ENCODE measurements around the gene MRPL49.

Gene MRPL49

DNA sequence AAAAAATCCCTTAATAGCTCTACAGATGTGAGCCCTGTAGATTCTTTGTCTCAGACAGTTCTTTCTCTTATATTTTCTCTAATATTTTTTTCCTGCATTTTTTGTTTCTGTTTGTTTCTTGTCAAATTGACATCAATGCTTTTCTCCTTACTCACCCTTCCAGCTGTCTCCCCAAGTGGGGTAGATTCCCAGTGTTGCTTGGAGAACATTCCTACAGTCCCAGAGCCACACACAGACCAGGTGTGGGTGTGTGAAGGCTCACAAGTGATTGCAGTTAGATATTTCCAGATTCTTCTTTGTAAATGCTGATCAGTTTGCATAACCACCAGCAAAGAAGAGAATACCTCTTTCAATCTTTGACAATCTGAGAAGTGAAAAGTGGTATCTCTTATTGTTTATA, 18.6 kb upstream of the MRPL49 start:
- no peak overlapping the region for H3K4me3 ChIP-seq (ENCODE audit: low read depth, low read length)
- TF ChIP-seq, protein P1, sequence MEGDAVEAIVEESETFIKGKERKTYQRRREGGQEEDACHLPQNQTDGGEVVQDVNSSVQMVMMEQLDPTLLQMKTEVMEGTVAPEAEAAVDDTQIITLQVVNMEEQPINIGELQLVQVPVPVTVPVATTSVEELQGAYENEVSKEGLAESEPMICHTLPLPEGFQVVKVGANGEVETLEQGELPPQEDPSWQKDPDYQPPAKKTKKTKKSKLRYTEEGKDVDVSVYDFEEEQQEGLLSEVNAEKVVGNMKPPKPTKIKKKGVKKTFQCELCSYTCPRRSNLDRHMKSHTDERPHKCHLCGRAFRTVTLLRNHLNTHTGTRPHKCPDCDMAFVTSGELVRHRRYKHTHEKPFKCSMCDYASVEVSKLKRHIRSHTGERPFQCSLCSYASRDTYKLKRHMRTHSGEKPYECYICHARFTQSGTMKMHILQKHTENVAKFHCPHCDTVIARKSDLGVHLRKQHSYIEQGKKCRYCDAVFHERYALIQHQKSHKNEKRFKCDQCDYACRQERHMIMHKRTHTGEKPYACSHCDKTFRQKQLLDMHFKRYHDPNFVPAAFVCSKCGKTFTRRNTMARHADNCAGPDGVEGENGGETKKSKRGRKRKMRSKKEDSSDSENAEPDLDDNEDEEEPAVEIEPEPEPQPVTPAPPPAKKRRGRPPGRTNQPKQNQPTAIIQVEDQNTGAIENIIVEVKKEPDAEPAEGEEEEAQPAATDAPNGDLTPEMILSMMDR (IDR thresholded peaks at IDR 0.05; ENCODE audit: low read depth, low read length) = no peak

DNA sequence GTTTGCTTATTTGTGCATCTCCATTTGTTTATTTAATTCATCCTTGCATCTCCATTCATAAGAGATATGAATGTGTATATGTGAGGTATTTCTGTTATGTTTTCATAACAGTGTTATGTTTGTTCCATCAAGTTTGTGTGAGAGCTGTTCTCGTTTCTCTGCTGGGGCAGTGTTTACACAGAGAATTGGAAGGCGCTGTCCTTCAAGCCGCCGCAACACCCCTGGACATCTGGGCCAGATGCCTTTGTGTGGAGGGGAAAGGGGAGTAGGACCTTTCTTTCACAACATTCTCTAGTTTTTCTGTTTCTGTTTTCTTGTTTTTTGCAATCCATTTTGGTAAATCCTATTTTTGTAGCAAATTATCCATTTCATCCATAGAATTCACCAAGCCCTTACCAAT, 17.5 kb upstream of the MRPL49 start:
- no peak overlapping the region for H3K4me3 ChIP-seq (ENCODE audit: low read depth, low read length)
- TF ChIP-seq, protein P1 (IDR thresholded peaks at IDR 0.05; ENCODE audit: low read depth, low read length) = no peak

DNA sequence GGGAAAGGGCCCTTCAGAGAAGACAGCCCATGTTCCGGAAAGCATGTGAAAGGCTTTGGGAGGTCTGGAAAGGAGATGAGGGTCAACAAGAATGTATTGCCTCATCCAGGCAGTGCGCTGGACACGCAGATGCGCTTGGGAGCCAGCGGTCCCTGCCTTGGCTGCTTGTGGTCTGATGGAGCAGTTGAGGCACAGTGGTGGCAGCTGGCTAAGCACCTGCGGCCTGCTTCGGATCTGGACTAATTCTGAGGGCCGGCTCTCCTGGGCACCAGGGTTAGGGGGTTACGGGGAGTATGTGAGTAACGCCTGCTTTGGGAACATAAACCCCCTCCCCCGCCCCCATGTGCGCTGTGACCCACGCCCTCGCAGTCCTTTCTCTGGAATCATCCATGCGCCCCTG, 15.0 kb upstream of the MRPL49 start:
- H3K4me3 ChIP-seq (ENCODE audit: low read depth, low read length) = no peak overlapping the region
- TF ChIP-seq, protein P1 (IDR thresholded peaks at IDR 0.05; ENCODE audit: low read depth, low read length) = no peak

DNA sequence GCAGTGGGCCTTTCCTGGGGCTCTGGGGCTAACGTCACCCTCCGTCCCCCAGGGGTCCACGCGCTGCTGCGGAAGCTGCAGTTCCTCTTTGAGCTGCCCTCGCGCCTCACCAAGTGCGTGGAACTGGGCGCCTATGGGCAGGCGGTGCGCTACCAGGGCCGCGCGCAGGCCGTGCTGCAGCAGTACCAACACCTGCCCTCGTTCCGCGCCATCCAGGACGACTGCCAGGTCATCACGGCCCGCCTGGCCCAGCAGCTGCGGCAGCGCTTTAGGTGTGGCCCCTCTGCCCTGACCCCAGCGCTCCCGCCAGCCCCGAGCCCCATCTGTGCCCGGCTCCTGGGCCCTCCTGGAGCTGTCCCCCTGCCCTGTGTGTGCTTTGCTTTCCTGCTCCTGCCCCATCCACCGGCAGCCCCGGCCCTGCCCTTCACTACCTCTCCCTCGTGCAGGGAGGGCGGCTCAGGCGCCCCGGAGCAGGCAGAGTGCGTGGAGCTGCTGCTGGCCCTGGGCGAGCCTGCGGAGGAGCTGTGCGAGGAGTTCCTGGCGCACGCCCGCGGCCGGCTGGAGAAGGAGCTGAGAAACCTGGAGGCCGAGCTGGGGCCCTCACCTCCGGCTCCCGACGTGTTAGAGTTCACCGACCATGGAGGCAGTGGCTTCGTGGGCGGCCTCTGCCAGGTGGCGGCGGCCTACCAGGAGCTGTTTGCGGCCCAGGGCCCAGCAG, 14.2 kb upstream of the MRPL49 start:
- TF ChIP-seq, protein P1 (IDR thresholded peaks at IDR 0.05; ENCODE audit: low read depth, low read length) = no peak
- no peak overlapping the region for H3K4me3 ChIP-seq (ENCODE audit: low read depth, low read length)

DNA sequence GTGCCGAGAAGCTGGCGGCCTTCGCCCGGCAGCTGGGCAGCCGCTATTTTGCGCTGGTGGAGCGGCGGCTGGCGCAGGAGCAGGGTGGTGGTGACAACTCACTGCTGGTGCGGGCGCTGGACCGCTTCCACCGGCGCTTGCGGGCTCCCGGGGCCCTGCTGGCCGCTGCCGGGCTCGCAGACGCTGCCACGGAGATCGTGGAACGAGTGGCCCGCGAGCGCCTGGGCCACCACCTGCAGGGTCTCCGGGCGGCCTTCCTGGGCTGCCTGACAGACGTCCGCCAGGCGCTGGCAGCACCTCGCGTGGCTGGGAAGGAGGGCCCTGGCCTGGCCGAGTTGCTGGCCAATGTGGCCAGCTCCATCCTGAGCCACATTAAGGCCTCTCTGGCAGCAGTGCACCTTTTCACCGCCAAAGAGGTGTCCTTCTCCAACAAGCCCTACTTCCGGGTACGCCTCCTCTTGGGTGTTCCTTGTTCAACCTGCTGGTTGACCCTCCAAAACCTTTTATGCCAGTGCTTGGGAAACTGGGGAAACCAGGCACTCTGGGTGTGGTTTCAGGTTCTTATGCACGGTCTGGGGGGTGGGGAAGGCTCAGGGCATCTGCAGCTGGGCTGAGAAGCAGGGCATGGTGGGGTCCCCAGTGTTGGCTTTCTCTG, 13.5 kb upstream of the MRPL49 start:
- H3K4me3 ChIP-seq (ENCODE audit: low read depth, low read length) = no peak overlapping the region
- TF ChIP-seq, protein P1 (IDR thresholded peaks at IDR 0.05; ENCODE audit: low read depth, low read length) = no peak

DNA sequence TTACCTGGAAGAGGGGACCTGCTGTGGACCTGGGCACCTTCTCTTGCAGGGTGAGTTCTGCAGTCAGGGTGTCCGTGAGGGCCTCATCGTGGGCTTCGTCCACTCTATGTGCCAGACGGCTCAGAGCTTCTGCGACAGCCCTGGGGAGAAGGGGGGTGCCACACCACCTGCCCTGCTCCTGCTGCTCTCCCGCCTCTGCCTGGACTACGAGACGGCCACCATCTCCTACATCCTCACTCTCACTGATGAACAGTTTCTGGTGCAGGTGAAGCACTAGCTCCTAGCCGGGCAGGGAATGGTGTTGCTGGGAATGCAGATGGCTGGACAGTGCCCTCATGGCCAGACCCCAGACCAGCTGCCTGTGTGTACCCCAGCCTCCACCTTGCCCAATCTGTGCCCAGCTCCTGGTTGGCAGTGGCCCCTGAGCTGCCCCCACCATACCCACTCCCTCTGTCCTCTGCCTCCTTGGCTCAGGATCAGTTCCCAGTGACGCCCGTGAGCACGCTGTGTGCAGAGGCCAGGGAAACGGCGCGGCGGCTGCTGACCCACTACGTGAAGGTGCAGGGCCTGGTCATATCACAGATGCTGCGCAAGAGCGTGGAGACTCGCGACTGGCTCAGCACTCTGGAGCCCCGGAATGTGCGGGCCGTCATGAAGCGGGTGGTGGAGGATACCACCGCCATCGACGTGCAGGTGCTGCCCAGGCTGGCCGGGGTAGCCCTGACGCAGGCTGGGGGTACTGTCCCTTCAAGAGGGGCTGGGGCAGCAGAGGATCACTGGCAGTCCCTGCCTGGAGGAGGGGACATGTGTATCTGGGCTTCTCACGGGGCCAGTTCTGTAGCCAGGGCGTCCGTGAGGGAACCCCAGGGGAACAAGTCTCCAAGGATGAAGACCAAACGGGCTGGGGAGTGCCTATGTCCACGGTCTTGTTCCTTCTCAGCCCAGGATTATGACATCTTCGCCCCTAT, 12.6 kb upstream of the MRPL49 start:
- TF ChIP-seq, protein P1 (IDR thresholded peaks at IDR 0.05; ENCODE audit: low read depth, low read length) = no peak
- no peak overlapping the region for H3K4me3 ChIP-seq (ENCODE audit: low read depth, low read length)

All from WI38 (cell line).